HepG2 (cell line): ENCODE data around the gene TK2. TPM values are rescaled to one million over a fixed set of nuclear protein-coding genes. Genes with fewer than 3 reads are reported as not detected.
A peak's percentile ranks its signal among the peaks of the same experiment; 100 is the strongest.

Experiments
- ATF7-NPFF ChIP-seq: sonication (generic); formaldehyde crosslinking; IDR thresholded peaks from 2 replicates; pipeline ENCODE4 v1.8.1; 2023; ENCODE audit warnings: mild to moderate bottlenecking, low read depth, missing genetic modification reagents, moderate library complexity
- CEBPZ ChIP-seq: IDR thresholded peaks from 2 replicates; pipeline ENCODE4 v1.6.1; 2012; ENCODE audit warnings: low read length, improper control_type of control experiment
- KLF6 ChIP-seq: IDR thresholded peaks from 2 replicates; pipeline ENCODE4 v1.8.0; 2016; ENCODE audit warnings: missing biosample characterization, missing genetic modification reagents
- MTERF4 ChIP-seq: sonication (generic); formaldehyde crosslinking; IDR thresholded peaks from 2 replicates; pipeline ENCODE4 v1.8.0; 2023; ENCODE audit warnings: mild to moderate bottlenecking, missing genetic modification reagents
- NFIB ChIP-seq: sonication (generic); formaldehyde crosslinking; IDR thresholded peaks from 2 replicates; pipeline ENCODE4 v1.9.0; 2021; ENCODE audit warnings: missing genetic modification reagents, mild to moderate bottlenecking, borderline replicate concordance
- POLR2A ChIP-seq, 2 experiments: IDR thresholded peaks; 2 replicates each; pipeline ENCODE4 v1.6.1; 2011; ENCODE audit warnings: low read depth in 2 of 2, low read length in 2 of 2, mild to moderate bottlenecking in 1 of 2, moderate library complexity in 1 of 2; ENCODE audit not compliant: insufficient read depth in 1 of 2
- SUZ12 ChIP-seq: fragments of 150-350 bp; IDR thresholded peaks from 2 replicates; pipeline ENCODE4 v1.6.1; 2014; ENCODE audit warnings: low read depth, low read length
- TFE3 ChIP-seq: IDR thresholded peaks from 2 replicates; pipeline ENCODE4 v1.6.1; 2016
- TMF1 ChIP-seq: sonication (generic); formaldehyde crosslinking; IDR thresholded peaks from 2 replicates; pipeline ENCODE4 v1.8.1; 2022; ENCODE audit warnings: low read depth, missing genetic modification reagents
- ZBTB7A ChIP-seq: sonication (generic); formaldehyde crosslinking; IDR thresholded peaks from 2 replicates; pipeline ENCODE4 v1.8.0; 2022; ENCODE audit warnings: mild to moderate bottlenecking, missing genetic modification reagents
- ZNF281 ChIP-seq: sonication (generic); formaldehyde crosslinking; IDR thresholded peaks from 2 replicates; pipeline ENCODE4 v1.4.0; 2020; ENCODE audit warnings: missing genetic modification reagents, borderline replicate concordance
- ZNF543 ChIP-seq: sonication (generic); formaldehyde crosslinking; IDR thresholded peaks from 2 replicates; pipeline ENCODE4 v1.4.0; 2020; ENCODE audit warnings: mild to moderate bottlenecking, missing genetic modification reagents
- ZNF547 ChIP-seq: sonication (generic); formaldehyde crosslinking; IDR thresholded peaks from 2 replicates; pipeline ENCODE4 v1.5.1; 2020; ENCODE audit warnings: mild to moderate bottlenecking, missing genetic modification reagents
- ZNF619 ChIP-seq: sonication (generic); formaldehyde crosslinking; IDR thresholded peaks from 2 replicates; pipeline ENCODE4 v1.4.0; 2020; ENCODE audit warnings: mild to moderate bottlenecking, missing genetic modification reagents
- ZNF772 ChIP-seq: sonication (generic); formaldehyde crosslinking; IDR thresholded peaks from 2 replicates; pipeline ENCODE4 v1.5.0; 2020; ENCODE audit warnings: mild to moderate bottlenecking, missing genetic modification reagents
- ZNF792 ChIP-seq: IDR thresholded peaks from 2 replicates; pipeline ENCODE4 v1.6.1; 2016
- ZNF839 ChIP-seq: sonication (generic); formaldehyde crosslinking; IDR thresholded peaks from 2 replicates; pipeline ENCODE4 v1.4.0; 2020; ENCODE audit warnings: missing genetic modification reagents, mild to moderate bottlenecking, borderline replicate concordance
- ZXDC ChIP-seq: sonication (generic); formaldehyde crosslinking; IDR thresholded peaks from 2 replicates; pipeline ENCODE4 v1.5.0; 2020; ENCODE audit warnings: mild to moderate bottlenecking, missing genetic modification reagents
- polyA plus RNA-seq, 8 experiments: library from polyadenylated mRNA; depleted of rRNA in 3 of 8; stranded (reverse) in 7 of 8; unstranded in 1 of 8; fragments of >200 nt; fragmentation: Illumina TruSeq in 4 of 8; extraction: Trizol in 4 of 8; gene quantifications; 2 replicates each; pipeline versions ENCODE4 v1.2.1 to v1.2.3, GENCODE V29; 2011 to 2016; ENCODE audit warnings: low read depth in 4 of 8, missing spikeins in 1 of 8, mixed read lengths in 1 of 8; ENCODE audit not compliant: insufficient read depth in 1 of 8
- total RNA-seq, 5 experiments: library from RNA; depleted of rRNA; stranded (reverse); fragments of >200 nt; fragmentation: Illumina TruSeq; extraction: Trizol; gene quantifications; 2 replicates each; pipeline ENCODE4 v1.2.3, GENCODE V29; 2016; ENCODE audit warnings: low read depth in 1 of 5

Gene TK2
- total and polyA plus RNA-seq, 2 of the 13 experiments (the other 11 are each of a cell fraction or from before 2014, with no cell fraction given): 18.7 to 21.0 TPM

- no peak for TF ChIP-seq ZXDC
- no peak for TF ChIP-seq SUZ12
- TF ChIP-seq ZBTB7A (CRISPR knock-in tag): 0 out of 2 replicates have a peak, but pooled peaks have one; percentile 26
- TF ChIP-seq TMF1 (CRISPR knock-in tag): no peak
- TF ChIP-seq ZNF839: no peak
- TF ChIP-seq ATF7-NPFF (CRISPR knock-in tag): no peak
- no peak for TF ChIP-seq NFIB (CRISPR knock-in tag)
- peak; percentile 61; the same call in 1 of the 2 replicates for TF ChIP-seq ZNF547
- TF ChIP-seq ZNF281: no peak
- TF ChIP-seq TFE3: peak; percentile 66; the same call in 1 of the 2 replicates
- no peak for TF ChIP-seq ZNF792 (CRISPR knock-in tag)
- TF ChIP-seq KLF6: no peak
- TF ChIP-seq ZNF543 (CRISPR knock-in tag): no peak
- no peak for TF ChIP-seq POLR2A (IDR thresholded peaks at IDR 0.05; ENCODE audit: insufficient read depth in 1 of 2, low read depth in 2 of 2, low read length in 2 of 2)
- TF ChIP-seq ZNF772 (CRISPR knock-in tag): no peak
- TF ChIP-seq MTERF4 (CRISPR knock-in tag): no peak
- no peak for TF ChIP-seq CEBPZ
- TF ChIP-seq ZNF619 (CRISPR knock-in tag): no peak
Measured at GRCh38 chr16:66502020-66502913, 47.7 kb downstream of the TK2 start (continued).
